ENCODE results near the gene CHST1.
A peak's percentile ranks its signal among the peaks of the same experiment; 100 is the strongest.

The CHST1 gene

DNA sequence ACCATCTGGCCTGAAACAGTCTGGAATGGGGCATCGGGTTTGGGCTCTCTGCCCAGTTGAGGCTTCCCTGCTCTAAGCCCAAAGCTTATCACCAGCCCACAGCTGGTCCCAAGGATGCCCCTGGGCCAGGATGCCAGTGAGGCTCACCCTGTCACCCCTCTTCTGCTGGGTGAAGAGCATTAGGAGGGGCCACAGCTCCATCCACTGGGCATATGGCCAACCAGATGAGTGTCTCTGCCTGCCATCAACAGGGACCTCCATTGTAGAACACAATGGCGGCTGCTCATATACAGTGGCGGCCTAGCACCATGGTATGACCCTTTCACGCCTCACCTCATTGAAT is 5.6 kb downstream of the CHST1 start:
- TF ChIP-seq CSDC2 (CRISPR knock-in tag; IDR thresholded peaks at IDR 0.05) (no peak), OSR1 (CRISPR knock-in tag; IDR thresholded peaks at IDR 0.05) (no peak), SNAI2 (CRISPR knock-in tag; IDR thresholded peaks at IDR 0.05) (no peak), ZNF8 (CRISPR knock-in tag; IDR thresholded peaks at IDR 0.05) (no peak), RARB (CRISPR knock-in tag; IDR thresholded peaks at IDR 0.05) (no peak), ZFP30 (CRISPR knock-in tag; IDR thresholded peaks at IDR 0.05) (no peak), ZNF565 (CRISPR knock-in tag; conservative IDR thresholded peaks at IDR 0.05; ENCODE audit: low read depth) (no peak), TCF4 (CRISPR knock-in tag; IDR thresholded peaks at IDR 0.05; ENCODE audit: borderline replicate concordance) (no peak), ESRRG (CRISPR knock-in tag; IDR thresholded peaks at IDR 0.05) (no peak), GLIS3 (CRISPR knock-in tag; IDR thresholded peaks at IDR 0.05) (no peak), ZC3H10 (CRISPR knock-in tag; IDR thresholded peaks at IDR 0.05) (no peak), BACH2 (CRISPR knock-in tag; IDR thresholded peaks at IDR 0.05; ENCODE audit: borderline replicate concordance) (no peak)
- TF ChIP-seq, protein P1, sequence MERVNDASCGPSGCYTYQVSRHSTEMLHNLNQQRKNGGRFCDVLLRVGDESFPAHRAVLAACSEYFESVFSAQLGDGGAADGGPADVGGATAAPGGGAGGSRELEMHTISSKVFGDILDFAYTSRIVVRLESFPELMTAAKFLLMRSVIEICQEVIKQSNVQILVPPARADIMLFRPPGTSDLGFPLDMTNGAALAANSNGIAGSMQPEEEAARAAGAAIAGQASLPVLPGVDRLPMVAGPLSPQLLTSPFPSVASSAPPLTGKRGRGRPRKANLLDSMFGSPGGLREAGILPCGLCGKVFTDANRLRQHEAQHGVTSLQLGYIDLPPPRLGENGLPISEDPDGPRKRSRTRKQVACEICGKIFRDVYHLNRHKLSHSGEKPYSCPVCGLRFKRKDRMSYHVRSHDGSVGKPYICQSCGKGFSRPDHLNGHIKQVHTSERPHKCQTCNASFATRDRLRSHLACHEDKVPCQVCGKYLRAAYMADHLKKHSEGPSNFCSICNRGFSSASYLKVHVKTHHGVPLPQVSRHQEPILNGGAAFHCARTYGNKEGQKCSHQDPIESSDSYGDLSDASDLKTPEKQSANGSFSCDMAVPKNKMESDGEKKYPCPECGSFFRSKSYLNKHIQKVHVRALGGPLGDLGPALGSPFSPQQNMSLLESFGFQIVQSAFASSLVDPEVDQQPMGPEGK (CRISPR knock-in tag; IDR thresholded peaks at IDR 0.05; ENCODE audit: borderline replicate concordance), result no peak
- TF ChIP-seq, protein P2, sequence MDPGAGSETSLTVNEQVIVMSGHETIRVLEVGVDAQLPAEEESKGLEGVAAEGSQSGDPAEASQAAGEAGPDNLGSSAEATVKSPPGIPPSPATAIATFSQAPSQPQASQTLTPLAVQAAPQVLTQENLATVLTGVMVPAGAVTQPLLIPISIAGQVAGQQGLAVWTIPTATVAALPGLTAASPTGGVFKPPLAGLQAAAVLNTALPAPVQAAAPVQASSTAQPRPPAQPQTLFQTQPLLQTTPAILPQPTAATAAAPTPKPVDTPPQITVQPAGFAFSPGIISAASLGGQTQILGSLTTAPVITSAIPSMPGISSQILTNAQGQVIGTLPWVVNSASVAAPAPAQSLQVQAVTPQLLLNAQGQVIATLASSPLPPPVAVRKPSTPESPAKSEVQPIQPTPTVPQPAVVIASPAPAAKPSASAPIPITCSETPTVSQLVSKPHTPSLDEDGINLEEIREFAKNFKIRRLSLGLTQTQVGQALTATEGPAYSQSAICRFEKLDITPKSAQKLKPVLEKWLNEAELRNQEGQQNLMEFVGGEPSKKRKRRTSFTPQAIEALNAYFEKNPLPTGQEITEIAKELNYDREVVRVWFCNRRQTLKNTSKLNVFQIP (CRISPR knock-in tag; IDR thresholded peaks at IDR 0.05; ENCODE audit: borderline replicate concordance, low read depth), result no peak
- TF ChIP-seq, protein P3, sequence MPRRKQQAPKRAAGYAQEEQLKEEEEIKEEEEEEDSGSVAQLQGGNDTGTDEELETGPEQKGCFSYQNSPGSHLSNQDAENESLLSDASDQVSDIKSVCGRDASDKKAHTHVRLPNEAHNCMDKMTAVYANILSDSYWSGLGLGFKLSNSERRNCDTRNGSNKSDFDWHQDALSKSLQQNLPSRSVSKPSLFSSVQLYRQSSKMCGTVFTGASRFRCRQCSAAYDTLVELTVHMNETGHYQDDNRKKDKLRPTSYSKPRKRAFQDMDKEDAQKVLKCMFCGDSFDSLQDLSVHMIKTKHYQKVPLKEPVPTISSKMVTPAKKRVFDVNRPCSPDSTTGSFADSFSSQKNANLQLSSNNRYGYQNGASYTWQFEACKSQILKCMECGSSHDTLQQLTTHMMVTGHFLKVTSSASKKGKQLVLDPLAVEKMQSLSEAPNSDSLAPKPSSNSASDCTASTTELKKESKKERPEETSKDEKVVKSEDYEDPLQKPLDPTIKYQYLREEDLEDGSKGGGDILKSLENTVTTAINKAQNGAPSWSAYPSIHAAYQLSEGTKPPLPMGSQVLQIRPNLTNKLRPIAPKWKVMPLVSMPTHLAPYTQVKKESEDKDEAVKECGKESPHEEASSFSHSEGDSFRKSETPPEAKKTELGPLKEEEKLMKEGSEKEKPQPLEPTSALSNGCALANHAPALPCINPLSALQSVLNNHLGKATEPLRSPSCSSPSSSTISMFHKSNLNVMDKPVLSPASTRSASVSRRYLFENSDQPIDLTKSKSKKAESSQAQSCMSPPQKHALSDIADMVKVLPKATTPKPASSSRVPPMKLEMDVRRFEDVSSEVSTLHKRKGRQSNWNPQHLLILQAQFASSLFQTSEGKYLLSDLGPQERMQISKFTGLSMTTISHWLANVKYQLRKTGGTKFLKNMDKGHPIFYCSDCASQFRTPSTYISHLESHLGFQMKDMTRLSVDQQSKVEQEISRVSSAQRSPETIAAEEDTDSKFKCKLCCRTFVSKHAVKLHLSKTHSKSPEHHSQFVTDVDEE (CRISPR knock-in tag; IDR thresholded peaks at IDR 0.05), result no peak
- ATAC-seq, result no peak

DNA sequence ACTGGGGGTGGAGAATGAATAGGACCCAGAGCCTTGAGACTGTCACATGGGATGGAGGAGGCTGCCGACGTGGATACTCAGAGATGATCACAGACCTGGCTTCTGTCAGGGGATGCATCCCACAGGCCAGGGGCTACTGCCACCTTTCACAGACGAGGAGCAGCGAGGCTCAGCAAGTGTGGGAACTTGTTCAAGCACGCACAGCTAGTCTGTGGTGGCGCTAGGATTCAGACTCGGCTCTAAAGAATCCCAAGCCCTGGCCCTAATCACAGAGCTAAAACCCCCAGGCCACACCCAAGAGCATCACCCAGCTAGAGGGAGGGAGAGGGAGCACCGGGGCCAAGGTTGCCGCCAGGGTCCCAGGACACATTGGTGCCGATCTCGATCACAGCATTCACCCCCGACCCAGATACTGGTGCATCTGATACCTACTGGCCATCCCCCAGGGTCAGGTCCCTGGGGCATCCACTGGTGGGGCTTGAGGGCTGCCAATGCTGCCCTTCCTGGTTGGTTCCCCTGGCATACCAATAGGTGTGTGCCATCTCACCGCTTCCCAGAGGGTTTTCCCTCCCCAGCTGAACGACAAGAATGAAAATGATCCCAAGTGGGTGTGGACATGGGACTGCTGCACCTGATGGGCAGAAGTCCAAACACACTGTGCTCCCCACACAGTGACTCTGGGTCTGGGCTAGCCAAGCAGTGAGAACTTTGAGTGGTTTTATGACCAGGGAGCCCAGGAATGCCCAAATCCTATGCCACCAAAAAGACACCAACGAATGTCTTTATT is 6.2 kb downstream of the CHST1 start:
- TF ChIP-seq ZC3H10 (CRISPR knock-in tag; IDR thresholded peaks at IDR 0.05), result no peak
- no peak for TF ChIP-seq ARNTL (CRISPR knock-in tag; IDR thresholded peaks at IDR 0.05; ENCODE audit: borderline replicate concordance, low read depth)
- TF ChIP-seq ISL1 (CRISPR knock-in tag; IDR thresholded peaks at IDR 0.05), result no peak
- no peak for TF ChIP-seq GLIS3 (CRISPR knock-in tag; IDR thresholded peaks at IDR 0.05)
- no peak for TF ChIP-seq ZFP3 (CRISPR knock-in tag; IDR thresholded peaks at IDR 0.05)
- no peak for TF ChIP-seq ESRRG (CRISPR knock-in tag; IDR thresholded peaks at IDR 0.05)
- ATAC-seq, result no peak

DNA sequence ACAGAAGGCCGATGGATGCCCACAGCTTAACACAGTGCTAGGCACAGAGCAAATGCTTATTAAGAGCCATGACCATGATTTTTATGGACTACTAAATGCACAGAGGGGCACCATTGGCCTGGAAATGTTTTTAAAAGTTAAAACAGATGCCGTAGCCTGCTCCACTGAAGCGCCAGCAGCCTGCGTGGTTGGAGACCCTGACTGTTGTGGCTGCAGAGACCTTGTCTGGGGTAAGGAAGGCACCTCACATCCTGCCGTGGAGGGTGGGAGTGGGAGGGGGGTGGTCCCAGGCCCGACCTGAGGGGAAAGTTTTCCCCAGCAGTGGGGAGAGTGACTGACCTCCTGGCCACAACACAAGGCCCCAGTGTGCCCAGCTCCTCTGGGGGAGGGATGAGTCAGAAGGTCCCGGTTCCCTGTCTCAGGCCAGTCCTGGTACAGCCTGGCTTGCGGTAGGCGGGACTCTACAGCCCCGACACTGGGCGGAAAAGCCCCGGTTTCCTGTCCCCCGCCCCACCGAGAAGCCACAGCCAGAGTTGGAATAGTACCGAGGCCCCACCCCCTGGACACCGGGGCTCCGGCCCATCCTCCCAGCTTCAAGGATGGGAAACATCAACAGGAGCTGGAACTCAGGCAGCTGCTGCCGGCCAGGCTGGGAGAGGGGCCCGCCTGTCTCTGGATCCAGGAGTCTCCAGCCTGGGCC is 7.0 kb downstream of the CHST1 start:
- ATAC-seq, result peak; percentile 74
- TF ChIP-seq, protein P1 (CRISPR knock-in tag; IDR thresholded peaks at IDR 0.05; ENCODE audit: borderline replicate concordance), result no peak
- TF ChIP-seq, protein P3 (CRISPR knock-in tag; IDR thresholded peaks at IDR 0.05), result no peak
- TF ChIP-seq PPARA (CRISPR knock-in tag; IDR thresholded peaks at IDR 0.05; ENCODE audit: borderline replicate concordance), result no peak
- TF ChIP-seq SNAI2 (CRISPR knock-in tag; IDR thresholded peaks at IDR 0.05), result no peak
- TF ChIP-seq OSR1 (CRISPR knock-in tag; IDR thresholded peaks at IDR 0.05), result no peak
- TF ChIP-seq RARB (CRISPR knock-in tag; IDR thresholded peaks at IDR 0.05), result no peak
- no peak for TF ChIP-seq ZNF8 (CRISPR knock-in tag; IDR thresholded peaks at IDR 0.05)
- no peak for TF ChIP-seq GLIS3 (CRISPR knock-in tag; IDR thresholded peaks at IDR 0.05)
- TF ChIP-seq ESRRG (CRISPR knock-in tag; IDR thresholded peaks at IDR 0.05), result no peak
- no peak for TF ChIP-seq ZFP30 (CRISPR knock-in tag; IDR thresholded peaks at IDR 0.05)
- TF ChIP-seq ZNF70 (CRISPR knock-in tag; IDR thresholded peaks at IDR 0.05), result no peak
- no peak for TF ChIP-seq TCF4 (CRISPR knock-in tag; IDR thresholded peaks at IDR 0.05; ENCODE audit: borderline replicate concordance)
- TF ChIP-seq, protein P2 (CRISPR knock-in tag; IDR thresholded peaks at IDR 0.05; ENCODE audit: borderline replicate concordance, low read depth), result no peak
